Endothelial cell of umbilical vein (primary cell): Measurements from ENCODE around the gene MGST1. TPM values are rescaled to one million over a fixed set of nuclear protein-coding genes. Genes with fewer than 3 reads are reported as not detected.

Experiments
- BruUV-seq: library from RNA; stranded (reverse); fragments of 400-500 nt; replicated peaks from 2 replicates; lab custom pipeline; 2021; lab: Mats Ljungman, UMichigan
- CTCF ChIA-PET: fragments of 300-600, 350-600 bp; sonication (Branson Sonifier 250); formaldehyde crosslinking; loops from one replicate; lab custom pipeline; 2021; ENCODE audit warnings: antibody characterized with exemption, inconsistent platforms; lab: Charles Lee
- POLR2A ChIA-PET: fragments of 300-600, 350-600 bp; sonication (Branson Sonifier 250); formaldehyde crosslinking; loops from one replicate; lab custom pipeline; 2021; ENCODE audit warnings: antibody characterized with exemption, inconsistent platforms; lab: Charles Lee
- DNase-seq: peaks from one replicate; pipeline ENCODE4 v3.0.0-alpha.2; 2011; ENCODE audit warnings: low read depth, low spot score
- FAIRE-seq: peaks from 2 replicates; lab custom pipeline; 2011; peaks lifted over from hg19 to GRCh38; lab: Jason Lieb, UNC
- H2AFZ ChIP-seq: 2 replicates; pipeline ENCODE4 v1.6.0; 2012; ENCODE audit warnings: low read depth, low read length, control low read depth, inconsistent platforms
- H3K27ac ChIP-seq: 2 replicates; pipeline ENCODE4 v1.5.1; 2011; ENCODE audit warnings: low read depth, mild to moderate bottlenecking, control low read depth, low read length, moderate library complexity; ENCODE audit not compliant: insufficient read depth
- H3K27me3 ChIP-seq, 2 experiments: 2 replicates each; pipeline versions ENCODE4 v1.6.0 to v1.6.1; 2011; ENCODE audit warnings: low read length in 2 of 2, mixed read lengths in 1 of 2; ENCODE audit not compliant: control insufficient read depth in 2 of 2, insufficient read depth in 2 of 2
- H3K36me3 ChIP-seq, 2 experiments: 2 replicates in 1 of 2; 3 replicates in 1 of 2; pipeline ENCODE4 v1.5.1; 2011; ENCODE audit warnings: low read length in 2 of 2, mild to moderate bottlenecking in 1 of 2, moderate library complexity in 1 of 2; ENCODE audit not compliant: control insufficient read depth in 2 of 2, insufficient read depth in 2 of 2; ENCODE audit errors: extremely low read depth in 1 of 2
- H3K4me1 ChIP-seq: 3 replicates; pipeline ENCODE4 v1.5.1; 2011; ENCODE audit warnings: mild to moderate bottlenecking, low read length; ENCODE audit not compliant: control insufficient read depth, insufficient read depth; ENCODE audit errors: extremely low read depth
- H3K4me2 ChIP-seq: 2 replicates; pipeline ENCODE4 v1.6.1; 2011; ENCODE audit warnings: low read length, control low read depth, mixed read lengths; ENCODE audit not compliant: insufficient read depth
- H3K4me3 ChIP-seq, 3 experiments: fragments of 200-600 bp in 1 of 3; sonication (generic), shearing (Covaris generic) in 1 of 3; replicated peaks in 1 of 3; 2 replicates each; pipeline ENCODE4 v1.5.1; 2011 to 2016; ENCODE audit warnings: control low read depth in 3 of 3, low read length in 3 of 3, mild to moderate bottlenecking in 2 of 3, inconsistent platforms in 1 of 3, low read depth in 1 of 3, moderate library complexity in 1 of 3; ENCODE audit not compliant: insufficient read depth in 1 of 3
- H3K79me2 ChIP-seq: 2 replicates; pipeline ENCODE4 v1.6.0; 2012; ENCODE audit warnings: low read length, inconsistent platforms; ENCODE audit not compliant: control insufficient read depth, insufficient read depth
- H3K9ac ChIP-seq: replicated peaks from 2 replicates; pipeline ENCODE3; 2011; ENCODE audit warnings: low read length, control low read depth; ENCODE audit not compliant: insufficient read depth; ENCODE audit errors: extremely low read depth
- H3K9me1 ChIP-seq: replicated peaks from 3 replicates; pipeline ENCODE4 v1.6.0; 2011; ENCODE audit warnings: mild to moderate bottlenecking, low read length; ENCODE audit not compliant: control insufficient read depth, insufficient read depth; ENCODE audit errors: extremely low read depth
- H3K9me3 ChIP-seq: replicated peaks from 2 replicates; pipeline ENCODE4 v1.5.1; 2012; ENCODE audit warnings: low read length, inconsistent platforms; ENCODE audit not compliant: control insufficient read depth, insufficient read depth
- H4K20me1 ChIP-seq: replicated peaks from 2 replicates; pipeline ENCODE3; 2011; ENCODE audit warnings: mild to moderate bottlenecking, low read length; ENCODE audit not compliant: control insufficient read depth, insufficient read depth; ENCODE audit errors: extremely low read depth
- CTCF ChIP-seq, 2 donors: IDR thresholded peaks; 1 replicate in 1 of 2; 2 replicates in 1 of 2; pipeline ENCODE4 v1.5.1; 2011; ENCODE audit warnings: low read length in 2 of 2, mild to moderate bottlenecking in 2 of 2, moderate library complexity in 2 of 2, control low read depth in 1 of 2, inconsistent platforms in 1 of 2, low read depth in 1 of 2; ENCODE audit not compliant: insufficient read depth in 1 of 2; ENCODE audit errors: extremely low read depth in 1 of 2
- EZH2 ChIP-seq: IDR thresholded peaks from 2 replicates; pipeline ENCODE4 v1.6.1; 2012; ENCODE audit warnings: borderline replicate concordance, low read depth, mild to moderate bottlenecking, moderate library complexity, low read length, inconsistent platforms; ENCODE audit not compliant: severe bottlenecking
- FOS ChIP-seq: IDR thresholded peaks from 2 replicates; pipeline ENCODE4 v1.6.1; 2011; ENCODE audit warnings: mild to moderate bottlenecking, low read length, moderate library complexity, borderline replicate concordance; ENCODE audit not compliant: insufficient read depth
- GATA2 ChIP-seq: IDR thresholded peaks from 2 replicates; pipeline ENCODE4 v1.7.0; 2011; ENCODE audit warnings: low read depth, mild to moderate bottlenecking, moderate library complexity, mixed read lengths, low read length; ENCODE audit not compliant: insufficient read length, insufficient read depth
- MYC ChIP-seq: IDR thresholded peaks from one replicate; pipeline ENCODE4 v1.6.1; 2011; ENCODE audit warnings: mild to moderate bottlenecking, low read depth, low read length
- POLR2A ChIP-seq: IDR thresholded peaks from 2 replicates; pipeline ENCODE4 v1.6.1; 2012; ENCODE audit warnings: low read depth, mild to moderate bottlenecking, control low read depth, low read length
- POLR2AphosphoS5 ChIP-seq: IDR thresholded peaks from 2 replicates; pipeline ENCODE4 v1.6.1; 2012; ENCODE audit warnings: low read depth, mild to moderate bottlenecking, control low read depth, low read length, moderate library complexity; ENCODE audit not compliant: insufficient read depth
- dilution Hi-C: fragments of 300-500 bp; cut with MboI; formaldehyde crosslinking; loops from one replicate; pipeline ENCODE4 v1.15.0; 2019; ENCODE audit warnings: low sequenced_read_pairs; ENCODE audit not compliant: extremely low pct_ligation_motif_present
- intact Hi-C: fragments of 100-400 bp; cut with micrococcal nuclease; formaldehyde crosslinking; loops from one replicate; pipeline ENCODE4 v1.10.0; 2022
- polyA plus RNA-seq, 4 experiments: library from polyadenylated mRNA; depleted of rRNA in 3 of 4; stranded (reverse) in 3 of 4; unstranded in 1 of 4; fragments of >200 nt; gene quantifications; 2 replicates each; pipeline versions ENCODE4 v1.2.1 to v1.2.3, GENCODE V29; 2011 to 2012; ENCODE audit warnings: missing spikeins in 1 of 4
- total RNA-seq: library from RNA; stranded (reverse); gene quantifications from 2 replicates; pipeline ENCODE4 v1.2.3, GENCODE V29; 2021

Gene MGST1
- total and polyA plus RNA-seq, 2 donors (not counting 3 experiments of a cell fraction or from before 2014, with no cell fraction given): 131 to 170 TPM

GRCh38 chr12:16324272-16324671 is 23.2 kb upstream of the MGST1 start:
- intact Hi-C loops: no loop called here
- no TSS peak for BruUV-seq
- H3K4me3 ChIP-seq: no peak overlapping the region
- H3K79me2 ChIP-seq: no peaks in the 10 kb centered on the region
- H3K4me1 ChIP-seq: no peaks in the 10 kb centered on the region
- H3K36me3 ChIP-seq: no peaks in the 10 kb centered on the region
- no peak overlapping the region for H3K4me2 ChIP-seq
- no peak overlapping the region for H3K9ac ChIP-seq
- DNase-seq (no peak), FAIRE-seq (no peak)
- TF ChIP-seq MYC: no peak
- TF ChIP-seq POLR2AphosphoS5: no peak
- TF ChIP-seq EZH2: no peak
- no peak for TF ChIP-seq FOS
- no peak for TF ChIP-seq GATA2
- no peak for TF ChIP-seq POLR2A
- TF ChIP-seq CTCF (IDR thresholded peaks at IDR 0.05; ENCODE audit: extremely low read depth in 1 of 2, insufficient read depth in 1 of 2, low read depth in 1 of 2, low read length in 2 of 2): no peak
- H3K9me1 ChIP-seq: no peaks in the 10 kb centered on the region
- CTCF ChIA-PET: no interaction called here
- dilution Hi-C loops: no loop called here
- H3K27me3 ChIP-seq: no peaks in the 10 kb centered on the region
- POLR2A ChIA-PET: no interaction called here
- H2AFZ ChIP-seq: no peak overlapping the region
- H3K9me3 ChIP-seq: no peaks in the 10 kb centered on the region
- no peaks in the 10 kb centered on the region for H4K20me1 ChIP-seq
- no peak overlapping the region for H3K27ac ChIP-seq
